Activated B cell treated with CpG ODN at 0.5 μM for 24 hours (primary cell): ENCODE data around the gene GNA14. TPM values are rescaled to one million over a fixed set of nuclear protein-coding genes. Genes with fewer than 3 reads are reported as not detected.

ENCODE experiments used
- ATAC-seq: fragments of 200-7000 bp; cut with Tn5 transposase; one replicate; pipeline ENCODE4 v1.10.0; 2021; ENCODE audit warnings: low read depth, mild to moderate bottlenecking, moderate library complexity
- CTCF ChIA-PET: fragments of 350-600 bp; sonication (Branson Sonifier 250); formaldehyde crosslinking; loops from one replicate; lab custom pipeline; 2021; ENCODE audit warnings: antibody characterized with exemption; lab: Charles Lee
- POLR2A ChIA-PET: fragments of 350-600 bp; sonication (Branson Sonifier 250); formaldehyde crosslinking; loops from one replicate; lab custom pipeline; 2021; ENCODE audit warnings: antibody characterized with exemption; lab: Charles Lee
- DNase-seq: peaks from one replicate; pipeline ENCODE4 v3.0.0; 2022
- H3K27ac Mint-ChIP-seq: one replicate; pipeline ENCODE4 v1.8.0; 2020; ENCODE audit warnings: mixed read lengths
- H3K27me3 Mint-ChIP-seq: one replicate; pipeline ENCODE4 v1.8.0; 2021; ENCODE audit warnings: mixed read lengths
- H3K36me3 Mint-ChIP-seq: one replicate; pipeline ENCODE4 v1.8.0; 2021; ENCODE audit warnings: low read depth, mixed read lengths
- H3K4me1 Mint-ChIP-seq: one replicate; pipeline ENCODE4 v1.8.0; 2021; ENCODE audit warnings: mixed read lengths
- H3K4me3 Mint-ChIP-seq: one replicate; pipeline ENCODE4 v1.8.0; 2020; ENCODE audit warnings: mild to moderate bottlenecking, mixed read lengths
- H3K9me3 Mint-ChIP-seq: one replicate; pipeline ENCODE4 v1.8.0; 2020; ENCODE audit warnings: mixed read lengths
- CTCF ChIP-seq: fragments of 200-600 bp; IDR thresholded peaks from one replicate; pipeline ENCODE4 v1.8.0; 2022; ENCODE audit warnings: antibody characterized with exemption, mild to moderate bottlenecking
- intact Hi-C: fragments of 100-400 bp; cut with micrococcal nuclease; formaldehyde crosslinking; loops from one replicate; pipeline ENCODE4 v1.15.1; 2024
- total RNA-seq: library from RNA; stranded (reverse); gene quantifications from 2 replicates; pipeline ENCODE4 v1.2.3, GENCODE V29; 2022

Gene GNA14
- total RNA-seq, 1 donor from 2014 or later, result not detected

- H3K27ac Mint-ChIP-seq, result no peak overlapping the region
- DNase-seq (no peak), ATAC-seq (no peak)
- no peaks in the 10 kb centered on the region for H3K36me3 Mint-ChIP-seq
- H3K27me3 Mint-ChIP-seq, result peaks cover 1% of the 10 kb centered on the region
- ChIA-PET POLR2A (no interaction called here), CTCF (no interaction called here)
- no peaks in the 10 kb centered on the region for H3K9me3 Mint-ChIP-seq
- no peak for TF ChIP-seq CTCF
- H3K4me1 Mint-ChIP-seq, result no peaks in the 10 kb centered on the region
- H3K4me3 Mint-ChIP-seq, result no peak overlapping the region
- intact Hi-C loops, result no loop called here
Observed at GRCh38 chr9:77521091-77521490, 127.0 kb downstream of the GNA14 start.

GRCh38 chr9:77518688-77519087 lies 129.4 kb downstream of the GNA14 start:
- Mint-ChIP-seq H3K4me3 (no peak overlapping the region), H3K27ac (no peak overlapping the region), H3K27me3 (peaks cover 3% of the 10 kb centered on the region), H3K36me3 (no peaks in the 10 kb centered on the region), H3K4me1 (no peaks in the 10 kb centered on the region), H3K9me3 (no peaks in the 10 kb centered on the region)
- DNase-seq, result no peak
- intact Hi-C loops, result no loop called here
- no peak for ATAC-seq
- POLR2A ChIA-PET, result no interaction called here
- no peak for TF ChIP-seq CTCF
- CTCF ChIA-PET, result no interaction called here

GRCh38 chr9:77516781-77517180 lies 131.3 kb downstream of the GNA14 start:
- Mint-ChIP-seq H3K9me3 (no peaks in the 10 kb centered on the region), H3K4me1 (no peaks in the 10 kb centered on the region), H3K4me3 (no peak overlapping the region), H3K27me3 (peaks cover 3% of the 10 kb centered on the region), H3K27ac (no peak overlapping the region), H3K36me3 (no peaks in the 10 kb centered on the region)
- no peak for TF ChIP-seq CTCF
- ChIA-PET POLR2A (no interaction called here), CTCF (no interaction called here)
- intact Hi-C loops, result no loop called here
- DNase-seq (no peak), ATAC-seq (no peak)

- ChIA-PET POLR2A (no interaction called here), CTCF (no interaction called here)
- no peak for TF ChIP-seq CTCF
- Mint-ChIP-seq H3K27me3 (peaks cover 3% of the 10 kb centered on the region), H3K36me3 (no peaks in the 10 kb centered on the region), H3K4me3 (no peak overlapping the region), H3K4me1 (no peaks in the 10 kb centered on the region), H3K27ac (no peak overlapping the region), H3K9me3 (no peaks in the 10 kb centered on the region)
- ATAC-seq, result no peak
- intact Hi-C loops, result no loop called here
- no peak for DNase-seq
Observed at GRCh38 chr9:77514886-77515711, 133.0 kb downstream of the GNA14 start.

- ATAC-seq, result no peak
- intact Hi-C loops, result no loop called here
- ChIA-PET CTCF (no interaction called here), POLR2A (no interaction called here)
- peaks cover 3% of the 10 kb centered on the region for H3K27me3 Mint-ChIP-seq
- no peak for DNase-seq
- H3K4me3 Mint-ChIP-seq, result no peak overlapping the region
- TF ChIP-seq CTCF, result no peak
- no peaks in the 10 kb centered on the region for H3K4me1 Mint-ChIP-seq
- H3K36me3 Mint-ChIP-seq, result no peaks in the 10 kb centered on the region
- H3K9me3 Mint-ChIP-seq, result no peaks in the 10 kb centered on the region
- H3K27ac Mint-ChIP-seq, result no peak overlapping the region
Observed at GRCh38 chr9:77513457-77513856, 134.7 kb downstream of the GNA14 start.
